IPS-NIHi7 (cell line): Measurements from ENCODE around the gene BPHL.
"Not testable (repeated sequence)": the region's sequence is repeated elsewhere in the genome, so short reads cannot be mapped to it uniquely, and the experiment has no call there.

ENCODE experiments used
- DNase-seq: peaks from one replicate; pipeline ENCODE4 v3.0.0; 2012; ENCODE audit warnings: mixed read lengths; ENCODE audit errors: extremely low spot score

Gene BPHL

GRCh38 chr6:3122823-3123182, 4.3 kb downstream of the BPHL start:
- DNase-seq, result no peak

GRCh38 chr6:3124667-3125066, 6.2 kb downstream of the BPHL start:
- no peak for DNase-seq

- DNase-seq, result no peak
Observed at GRCh38 chr6:3125815-3126214, 7.3 kb downstream of the BPHL start.

- no peak for DNase-seq
Observed at GRCh38 chr6:3128356-3129108, 10.0 kb downstream of the BPHL start.

- DNase-seq, result no peak
Observed at GRCh38 chr6:3131695-3132094, 13.2 kb downstream of the BPHL start.

GRCh38 chr6:3133515-3133914, 15.0 kb downstream of the BPHL start:
- DNase-seq, result no peak

GRCh38 chr6:3135668-3136291, 17.3 kb downstream of the BPHL start:
- no peak for DNase-seq

- no peak for DNase-seq
Observed at GRCh38 chr6:3136292-3137011, 17.9 kb downstream of the BPHL start.

- DNase-seq, result no peak
Observed at GRCh38 chr6:3137057-3137777, 18.7 kb downstream of the BPHL start.

GRCh38 chr6:3137873-3138272, 19.4 kb downstream of the BPHL start:
- DNase-seq, result not testable (repeated sequence)

GRCh38 chr6:3138341-3138740, 19.8 kb downstream of the BPHL start:
- no peak for DNase-seq

GRCh38 chr6:3139090-3139903, 20.8 kb downstream of the BPHL start:
- DNase-seq, result no peak

- DNase-seq, result no peak
Observed at GRCh38 chr6:3140201-3140600, 21.7 kb downstream of the BPHL start.

GRCh38 chr6:3142536-3142935, 24.0 kb downstream of the BPHL start:
- DNase-seq, result no peak

- DNase-seq, result no peak
Observed at GRCh38 chr6:3143158-3143557, 24.6 kb downstream of the BPHL start.

- DNase-seq, result no peak
Observed at GRCh38 chr6:3144571-3144970, 26.1 kb downstream of the BPHL start.

GRCh38 chr6:3147914-3148757, 29.6 kb downstream of the BPHL start:
- DNase-seq, result no peak

- no peak for DNase-seq
Observed at GRCh38 chr6:3151691-3152090, 33.2 kb downstream of the BPHL start.

GRCh38 chr6:3152689-3153088, 34.2 kb downstream of the BPHL start:
- DNase-seq, result no peak

- DNase-seq, result not testable (repeated sequence)
Observed at GRCh38 chr6:3155416-3155815, 36.9 kb downstream of the BPHL start.
